RWPE2 (cell line): Measurements from ENCODE around the gene SIX5.

ENCODE experiments used
- ATAC-seq: fragments of 200-7000 bp; cut with Tn5 transposase; 3 replicates; pipeline ENCODE4 v1.9.1; 2021; ENCODE audit warnings: low read depth
- DNase-seq: peaks from one replicate; pipeline ENCODE4 v3.0.0-alpha.2; 2020; ENCODE audit warnings: low spot score
- H3K27ac ChIP-seq: fragments of 450-650 bp; 2 replicates; pipeline ENCODE4 v1.5.1; 2017; ENCODE audit warnings: mild to moderate bottlenecking; ENCODE audit not compliant: poor library complexity, severe bottlenecking
- H3K27me3 ChIP-seq: fragments of 250-450 bp; sonication (Bioruptor Pico); 2 replicates; pipeline ENCODE4 v1.5.1; 2021; ENCODE audit warnings: mild to moderate bottlenecking, moderate library complexity; ENCODE audit not compliant: insufficient read depth, poor library complexity, severe bottlenecking
- H3K36me3 ChIP-seq: fragments of 250-450 bp; sonication (Bioruptor Pico); 2 replicates; pipeline ENCODE4 v1.5.1; 2020; ENCODE audit warnings: low read depth, mild to moderate bottlenecking, moderate library complexity
- H3K4me1 ChIP-seq: fragments of 250-450 bp; sonication (Bioruptor Pico); 2 replicates; pipeline ENCODE4 v1.5.1; 2021; ENCODE audit warnings: mild to moderate bottlenecking, moderate library complexity; ENCODE audit not compliant: insufficient read depth, poor library complexity, severe bottlenecking
- H3K4me3 ChIP-seq: fragments of 250-450 bp; sonication (Bioruptor Pico); 2 replicates; pipeline ENCODE4 v1.5.1; 2021; ENCODE audit warnings: mild to moderate bottlenecking, moderate library complexity; ENCODE audit not compliant: severe bottlenecking
- H3K9me3 ChIP-seq: fragments of 250-450 bp; sonication (Bioruptor Pico); 2 replicates; pipeline ENCODE4 v1.5.1; 2021; ENCODE audit warnings: mild to moderate bottlenecking, moderate library complexity; ENCODE audit not compliant: severe bottlenecking
- CTCF ChIP-seq: fragments of 450-650 bp; IDR thresholded peaks from one replicate; pipeline ENCODE4 v1.5.1; 2017; ENCODE audit warnings: mild to moderate bottlenecking, moderate library complexity; ENCODE audit not compliant: poor library complexity, severe bottlenecking

SIX5 gene

GRCh38 chr19:45768984-45769782 is at the start of gene SIX5:
TSS of gene SIX5 (minus strand) at chr19:45769252. CDS start at chr19:45768844, 408 bp downstream.
- peak; percentile 97 for DNase-seq
- no peaks in the 10 kb centered on the region for H3K27me3 ChIP-seq
- no peaks in the 10 kb centered on the region for H3K9me3 ChIP-seq
- no peak for TF ChIP-seq CTCF
- no peaks in the 10 kb centered on the region for H3K4me1 ChIP-seq
- no peaks in the 10 kb centered on the region for H3K36me3 ChIP-seq
- peak; percentile 52 for ATAC-seq
- H3K27ac ChIP-seq, result peak within 1 kb of the TSS; percentile 86
- peak within 1 kb of the TSS; percentile 95 for H3K4me3 ChIP-seq

- DNase-seq (no peak), ATAC-seq (0 out of 3 replicates have a peak, but pooled peaks have one; percentile 9)
- TF ChIP-seq CTCF, result no peak
- Histone ChIP-seq H3K4me1 (peaks cover 6% of the 10 kb centered on the region), H3K27ac (no peak overlapping the region), H3K4me3 (no peak overlapping the region), H3K27me3 (no peaks in the 10 kb centered on the region), H3K36me3 (peaks cover 4% of the 10 kb centered on the region; the same call in 1 of the 2 replicates), H3K9me3 (no peaks in the 10 kb centered on the region)
These were observed 48.8 kb upstream of the SIX5 start for GRCh38 chr19:45817725-45818301.

- Histone ChIP-seq H3K4me3 (no peak overlapping the region), H3K9me3 (no peaks in the 10 kb centered on the region), H3K27ac (no peak overlapping the region), H3K27me3 (no peaks in the 10 kb centered on the region), H3K36me3 (peaks cover 4% of the 10 kb centered on the region; the same call in 1 of the 2 replicates), H3K4me1 (peaks cover 6% of the 10 kb centered on the region)
- peak; percentile 92 for DNase-seq
- TF ChIP-seq CTCF, result peak; percentile 98
- ATAC-seq, result peak; percentile 82
These were observed 48.1 kb upstream of the SIX5 start for GRCh38 chr19:45817010-45817724.

GRCh38 chr19:45816236-45817009 is 47.4 kb upstream of the SIX5 start:
- no peaks in the 10 kb centered on the region for H3K27me3 ChIP-seq
- no peak overlapping the region for H3K27ac ChIP-seq
- H3K4me3 ChIP-seq, result no peak overlapping the region
- no peak for TF ChIP-seq CTCF
- no peak for ATAC-seq
- H3K36me3 ChIP-seq, result peaks cover 4% of the 10 kb centered on the region; the same call in 1 of the 2 replicates
- no peaks in the 10 kb centered on the region for H3K9me3 ChIP-seq
- no peak for DNase-seq
- peaks cover 6% of the 10 kb centered on the region for H3K4me1 ChIP-seq
